BE2C (cell line): ENCODE results near the gene ESPNL. TPM values are rescaled to one million over a fixed set of nuclear protein-coding genes. Genes with fewer than 3 reads are reported as not detected.
A peak's percentile ranks its signal among the peaks of the same experiment; 100 is the strongest.
"Not testable (repeated sequence)": the region's sequence is repeated elsewhere in the genome, so short reads cannot be mapped to it uniquely, and the experiment has no call there.

Experiments
- DNase-seq: peaks from one replicate; pipeline ENCODE4 v3.0.0-alpha.2; 2020
- H3K27me3 ChIP-seq: fragments of 250-450 bp; sonication (Bioruptor Pico); 2 replicates; pipeline ENCODE4 v1.5.1; 2020; ENCODE audit warnings: mild to moderate bottlenecking
- H3K36me3 ChIP-seq: fragments of 250-450 bp; sonication (Bioruptor Pico); 2 replicates; pipeline ENCODE4 v1.5.1; 2020; ENCODE audit warnings: mild to moderate bottlenecking
- H3K4me1 ChIP-seq: fragments of 250-450 bp; sonication (Bioruptor Pico); 2 replicates; pipeline ENCODE4 v1.5.1; 2020
- H3K4me3 ChIP-seq: 2 replicates; pipeline ENCODE4 v1.5.1; 2011; ENCODE audit warnings: low read depth, low read length
- H3K9me3 ChIP-seq: fragments of 250-450 bp; sonication (Bioruptor Pico); 2 replicates; pipeline ENCODE4 v1.5.1; 2020
- polyA plus RNA-seq: library from polyadenylated mRNA; unstranded; fragments of >200 nt; gene quantifications from one replicate; pipeline ENCODE4 v1.2.1, GENCODE V29; 2012; ENCODE audit warnings: low read depth, missing spikeins; ENCODE audit not compliant: insufficient read length, insufficient read depth
- TF ChIP-seq, protein P1 (sequence below): IDR thresholded peaks from 2 replicates; pipeline ENCODE4 v1.5.1; 2012; ENCODE audit warnings: mild to moderate bottlenecking, low read depth, low read length

Gene ESPNL, protein sequence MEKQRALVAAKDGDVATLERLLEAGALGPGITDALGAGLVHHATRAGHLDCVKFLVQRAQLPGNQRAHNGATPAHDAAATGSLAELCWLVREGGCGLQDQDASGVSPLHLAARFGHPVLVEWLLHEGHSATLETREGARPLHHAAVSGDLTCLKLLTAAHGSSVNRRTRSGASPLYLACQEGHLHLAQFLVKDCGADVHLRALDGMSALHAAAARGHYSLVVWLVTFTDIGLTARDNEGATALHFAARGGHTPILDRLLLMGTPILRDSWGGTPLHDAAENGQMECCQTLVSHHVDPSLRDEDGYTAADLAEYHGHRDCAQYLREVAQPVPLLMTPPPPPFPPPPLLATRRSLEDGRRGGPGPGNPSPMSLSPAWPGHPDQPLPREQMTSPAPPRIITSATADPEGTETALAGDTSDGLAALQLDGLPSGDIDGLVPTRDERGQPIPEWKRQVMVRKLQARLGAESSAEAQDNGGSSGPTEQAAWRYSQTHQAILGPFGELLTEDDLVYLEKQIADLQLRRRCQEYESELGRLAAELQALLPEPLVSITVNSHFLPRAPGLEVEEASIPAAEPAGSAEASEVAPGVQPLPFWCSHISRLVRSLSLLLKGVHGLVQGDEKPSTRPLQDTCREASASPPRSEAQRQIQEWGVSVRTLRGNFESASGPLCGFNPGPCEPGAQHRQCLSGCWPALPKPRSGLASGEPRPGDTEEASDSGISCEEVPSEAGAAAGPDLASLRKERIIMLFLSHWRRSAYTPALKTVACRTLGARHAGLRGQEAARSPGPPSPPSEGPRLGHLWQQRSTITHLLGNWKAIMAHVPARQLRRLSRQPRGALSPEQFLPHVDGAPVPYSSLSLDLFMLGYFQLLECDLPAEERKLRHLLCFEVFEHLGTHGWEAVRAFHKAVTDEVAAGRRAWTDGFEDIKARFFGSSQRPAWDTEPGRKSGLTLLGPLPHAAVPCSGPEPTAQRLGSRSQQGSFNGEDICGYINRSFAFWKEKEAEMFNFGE
- polyA plus RNA-seq: 0.65 TPM

DNA sequence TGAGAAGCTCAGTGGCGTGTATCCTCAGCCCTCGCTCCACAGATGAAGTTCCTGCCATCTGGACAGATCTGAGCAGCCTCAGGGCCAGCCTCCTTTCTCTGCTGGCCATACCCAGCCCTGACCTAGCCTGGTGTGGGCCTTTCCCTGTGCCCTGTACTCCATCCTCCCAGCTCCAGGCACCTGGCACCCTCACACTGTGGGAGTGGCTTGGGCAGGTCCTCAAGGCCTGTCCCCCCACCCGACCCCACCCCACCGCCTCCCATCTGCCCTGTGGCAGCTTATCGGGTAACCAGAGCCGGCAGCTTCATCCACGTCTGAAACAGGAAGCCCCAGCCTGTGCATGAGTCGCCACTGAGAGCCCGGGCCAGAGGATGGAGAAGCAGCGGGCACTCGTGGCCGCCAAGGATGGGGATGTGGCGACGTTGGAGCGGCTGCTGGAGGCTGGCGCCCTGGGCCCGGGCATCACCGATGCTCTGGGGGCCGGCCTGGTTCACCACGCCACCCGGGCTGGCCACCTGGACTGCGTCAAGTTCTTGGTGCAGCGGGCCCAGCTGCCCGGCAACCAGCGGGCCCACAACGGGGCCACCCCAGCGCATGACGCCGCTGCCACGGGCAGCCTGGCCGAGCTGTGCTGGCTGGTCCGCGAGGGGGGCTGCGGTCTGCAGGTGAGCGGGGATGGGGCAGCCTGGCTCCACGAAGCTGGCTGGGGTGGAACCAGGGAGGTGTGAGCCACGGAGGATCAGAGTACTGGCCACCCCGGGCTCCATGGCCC is at the start of gene ESPNL:
Gene ESPNL, plus strand, starts transcription at position 292 of the 772 bp plus-strand sequence. Its CDS starts 80 bp downstream, at position 372.
- H3K4me1 ChIP-seq: peaks cover 10% of the 10 kb centered on the region

DNA sequence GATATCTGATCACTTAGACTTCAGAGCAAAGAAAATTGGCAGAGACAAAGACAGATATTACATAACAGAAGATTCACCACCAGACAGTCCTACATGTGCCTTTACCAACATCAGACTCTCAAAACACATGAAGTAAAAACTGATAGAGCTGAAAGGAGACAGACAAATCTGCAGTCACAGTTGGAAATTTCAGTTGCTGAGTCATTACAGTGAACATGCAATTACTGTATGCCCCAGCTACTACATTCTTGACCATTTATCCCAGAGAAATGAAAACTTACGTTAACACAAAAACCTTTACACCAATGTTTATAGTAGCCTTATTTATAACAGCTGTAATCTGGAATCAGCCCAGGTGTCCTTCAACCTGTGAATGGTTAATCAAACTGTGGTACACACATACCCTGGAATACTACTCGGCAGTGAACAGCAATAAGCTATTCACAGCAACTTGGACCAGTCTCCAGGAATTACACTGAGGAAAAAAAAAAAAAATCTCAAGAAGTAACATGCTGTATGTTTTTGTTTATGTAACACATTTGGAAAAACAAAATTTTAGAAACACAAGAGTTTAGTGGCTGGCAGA is 46.9 kb upstream of the ESPNL start:
- H3K36me3 ChIP-seq: no peaks in the 10 kb centered on the region
- DNase-seq: no peak
- H3K27me3 ChIP-seq: no peaks in the 10 kb centered on the region
- H3K4me1 ChIP-seq: no peaks in the 10 kb centered on the region; the same call in 1 of the 2 replicates
- no peak overlapping the region for H3K4me3 ChIP-seq
- TF ChIP-seq, protein P1, sequence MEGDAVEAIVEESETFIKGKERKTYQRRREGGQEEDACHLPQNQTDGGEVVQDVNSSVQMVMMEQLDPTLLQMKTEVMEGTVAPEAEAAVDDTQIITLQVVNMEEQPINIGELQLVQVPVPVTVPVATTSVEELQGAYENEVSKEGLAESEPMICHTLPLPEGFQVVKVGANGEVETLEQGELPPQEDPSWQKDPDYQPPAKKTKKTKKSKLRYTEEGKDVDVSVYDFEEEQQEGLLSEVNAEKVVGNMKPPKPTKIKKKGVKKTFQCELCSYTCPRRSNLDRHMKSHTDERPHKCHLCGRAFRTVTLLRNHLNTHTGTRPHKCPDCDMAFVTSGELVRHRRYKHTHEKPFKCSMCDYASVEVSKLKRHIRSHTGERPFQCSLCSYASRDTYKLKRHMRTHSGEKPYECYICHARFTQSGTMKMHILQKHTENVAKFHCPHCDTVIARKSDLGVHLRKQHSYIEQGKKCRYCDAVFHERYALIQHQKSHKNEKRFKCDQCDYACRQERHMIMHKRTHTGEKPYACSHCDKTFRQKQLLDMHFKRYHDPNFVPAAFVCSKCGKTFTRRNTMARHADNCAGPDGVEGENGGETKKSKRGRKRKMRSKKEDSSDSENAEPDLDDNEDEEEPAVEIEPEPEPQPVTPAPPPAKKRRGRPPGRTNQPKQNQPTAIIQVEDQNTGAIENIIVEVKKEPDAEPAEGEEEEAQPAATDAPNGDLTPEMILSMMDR: no peak
- H3K9me3 ChIP-seq: no peaks in the 10 kb centered on the region

More for the DNA sequence above, at the start of gene ESPNL:
- H3K36me3 ChIP-seq: peaks cover 4% of the 10 kb centered on the region
- peak; percentile 51 for DNase-seq
- TF ChIP-seq, protein P1: no peak
- H3K27me3 ChIP-seq: no peaks in the 10 kb centered on the region
- no peaks in the 10 kb centered on the region for H3K9me3 ChIP-seq
- H3K4me3 ChIP-seq: no peak within 1 kb of the TSS

DNA sequence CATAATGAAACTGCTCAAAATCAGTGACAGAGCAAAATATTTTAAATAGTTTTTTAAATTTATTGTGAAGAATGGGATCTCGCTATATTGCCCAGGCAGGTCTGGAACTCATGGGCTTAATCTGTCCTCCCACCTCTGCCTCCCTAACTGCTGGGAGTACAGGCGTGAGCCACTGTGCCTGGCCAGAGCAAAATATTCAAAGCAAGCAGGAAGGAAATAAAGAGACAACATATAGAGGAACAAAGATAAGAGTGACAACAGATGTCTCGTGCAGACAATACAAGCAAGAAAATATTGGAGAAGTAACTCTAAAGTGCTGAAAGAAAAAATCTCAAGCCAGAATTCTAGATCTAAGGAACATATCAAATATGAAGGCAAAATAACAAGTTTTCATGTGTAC is 44.3 kb upstream of the ESPNL start:
- DNase-seq: no peak
- Histone ChIP-seq H3K4me1 (no peaks in the 10 kb centered on the region; the same call in 1 of the 2 replicates), H3K9me3 (no peaks in the 10 kb centered on the region), H3K36me3 (no peaks in the 10 kb centered on the region), H3K27me3 (no peaks in the 10 kb centered on the region), H3K4me3 (no peak overlapping the region)
- TF ChIP-seq, protein P1: no peak

DNA sequence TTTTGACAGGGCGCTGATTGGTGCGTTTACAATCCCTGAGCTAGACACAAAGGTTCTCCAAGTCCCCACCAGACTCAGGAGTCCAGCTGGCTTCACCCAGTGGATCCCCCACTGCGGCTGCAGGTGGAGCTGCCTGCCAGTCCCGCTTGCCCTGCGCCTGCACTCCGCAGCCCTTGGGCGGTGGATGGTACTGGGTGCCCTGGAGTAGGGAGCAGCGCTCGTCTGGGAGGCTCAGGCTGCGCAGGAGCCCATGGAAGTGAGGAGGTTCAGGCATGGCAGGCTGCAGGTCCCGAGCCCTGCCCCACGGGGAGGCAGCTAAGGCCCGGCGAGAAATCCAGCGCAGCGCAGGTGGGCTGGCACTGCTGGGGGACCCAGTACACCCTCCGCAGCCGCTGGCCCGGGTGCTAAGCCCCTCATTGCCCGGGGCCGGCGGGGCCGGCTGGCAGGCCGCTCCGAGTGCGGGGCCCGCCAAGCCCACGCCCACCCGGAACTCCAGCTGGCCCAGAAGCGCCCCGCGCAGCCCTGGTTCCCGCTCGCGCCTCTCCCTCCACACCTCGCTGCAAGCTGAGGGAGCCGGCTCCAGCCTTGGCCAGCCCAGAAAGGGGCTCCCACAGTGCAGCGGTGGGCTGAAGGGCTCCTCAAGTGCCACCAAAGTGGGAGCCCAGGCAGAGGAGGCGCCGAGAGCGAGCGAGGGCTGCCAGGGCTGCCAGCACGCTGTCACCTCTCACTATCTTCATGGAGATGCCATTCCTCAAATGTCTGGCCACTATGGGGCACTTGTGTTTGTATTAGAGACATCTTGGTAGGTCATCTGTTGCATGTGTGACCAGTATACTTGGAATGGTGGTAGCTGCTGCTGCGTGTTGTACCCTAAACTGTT is 42.2 kb upstream of the ESPNL start:
- H3K4me1 ChIP-seq, H3K27me3 ChIP-seq, H3K9me3 ChIP-seq, H3K4me3 ChIP-seq, H3K36me3 ChIP-seq, DNase-seq: not testable (repeated sequence)

DNA sequence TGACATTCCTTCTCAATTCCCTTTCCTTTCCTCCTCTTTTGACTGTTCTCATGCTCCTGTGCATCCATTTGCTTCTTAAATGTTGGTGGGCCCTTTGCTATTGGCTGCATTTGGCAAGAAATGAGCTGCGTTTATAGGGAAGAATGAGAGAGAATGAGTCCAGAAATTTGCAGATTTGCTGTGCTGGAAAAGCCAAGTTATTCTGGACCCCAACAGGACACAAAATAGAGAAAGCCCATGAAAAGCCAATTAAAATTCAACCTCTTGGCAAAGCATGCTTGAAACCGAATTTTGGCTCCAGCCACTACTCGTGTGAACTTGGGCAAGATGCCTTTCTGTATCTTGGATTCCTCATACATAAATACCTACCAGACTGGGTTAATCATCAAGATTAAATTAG is 40.6 kb upstream of the ESPNL start:
- H3K4me3 ChIP-seq: peak overlapping the region; percentile 98; the same call in 1 of the 2 replicates
- no peaks in the 10 kb centered on the region for H3K4me1 ChIP-seq
- H3K9me3 ChIP-seq: no peaks in the 10 kb centered on the region
- no peak for DNase-seq
- TF ChIP-seq, protein P1: no peak
- H3K36me3 ChIP-seq: peaks cover 6% of the 10 kb centered on the region
- H3K27me3 ChIP-seq: no peaks in the 10 kb centered on the region
